GM12801 (cell line): ENCODE results near the gene PPP1R14C.

Source experiments
- CTCF ChIP-seq: IDR thresholded peaks from one replicate; pipeline ENCODE4 v1.5.1; 2011; ENCODE audit warnings: control low read depth; ENCODE audit not compliant: insufficient read length; ENCODE audit errors: extremely low read depth

The PPP1R14C gene

GRCh38 chr6:150142670-150143515 lies at the start of gene PPP1R14C:
TSS of gene PPP1R14C (plus strand) at chr6:150143044. CDS start at chr6:150143193, 149 bp downstream.
- no peak for TF ChIP-seq CTCF

GRCh38 chr6:150093397-150093796 lies 49.4 kb upstream of the PPP1R14C start:
- no peak for TF ChIP-seq CTCF

GRCh38 chr6:150098155-150098554 lies 44.7 kb upstream of the PPP1R14C start:
- TF ChIP-seq CTCF = no peak

GRCh38 chr6:150099546-150099945 lies 43.3 kb upstream of the PPP1R14C start:
- TF ChIP-seq CTCF = no peak

- TF ChIP-seq CTCF = no peak
Observed at GRCh38 chr6:150099953-150100352, 42.9 kb upstream of the PPP1R14C start.

GRCh38 chr6:150100745-150101144 lies 42.1 kb upstream of the PPP1R14C start:
- no peak for TF ChIP-seq CTCF

GRCh38 chr6:150102750-150103270 lies 40.0 kb upstream of the PPP1R14C start:
- no peak for TF ChIP-seq CTCF
